ENCODE measurements around the gene RASGRF1. TPM values are rescaled to one million over a fixed set of nuclear protein-coding genes. Genes with fewer than 3 reads are reported as not detected.

Gene RASGRF1
- total RNA-seq, 4 donors from 2014 or later = 0.10 TPM; not detected in 3

GRCh38 chr15:78934655-78935023, 155.9 kb downstream of the RASGRF1 start:
- no peak for DNase-seq (ENCODE audit: low spot score in 2 of 2)
- TF ChIP-seq POLR2A (IDR thresholded peaks at IDR 0.05) (no peak), CTCF (IDR thresholded peaks at IDR 0.05) (no peak)
- WGBS, 2 donors = 66 to 67% methylated on average over 5 of the region's 5 CpGs
- intact Hi-C loops (cut with DNase I; ENCODE audit: low total_unique reads) = no loop called here
- no peak overlapping the region for H3K4me3 ChIP-seq (ENCODE audit: low read depth, poor library complexity, severe bottlenecking)

GRCh38 chr15:78933823-78934654, 156.5 kb downstream of the RASGRF1 start:
- 44 to 45% methylated on average over 20 of the region's 20 CpGs for WGBS, 2 donors
- DNase-seq (ENCODE audit: low spot score in 2 of 2) = no peak
- TF ChIP-seq POLR2A (IDR thresholded peaks at IDR 0.05) = no peak
- TF ChIP-seq CTCF (IDR thresholded peaks at IDR 0.05) = no peak
- intact Hi-C loops (cut with DNase I; ENCODE audit: low total_unique reads) = no loop called here
- H3K4me3 ChIP-seq (ENCODE audit: low read depth, poor library complexity, severe bottlenecking) = no peak overlapping the region

- DNase-seq (ENCODE audit: low spot score in 2 of 2) = no peak
- TF ChIP-seq POLR2A (IDR thresholded peaks at IDR 0.05) (no peak), CTCF (IDR thresholded peaks at IDR 0.05) (no peak)
- no peak overlapping the region for H3K4me3 ChIP-seq (ENCODE audit: low read depth, poor library complexity, severe bottlenecking)
- 74 to 82% methylated on average over 12 of the region's 12 CpGs for WGBS, 2 donors
- intact Hi-C loops (cut with DNase I; ENCODE audit: low total_unique reads) = no loop called here
These were observed 157.3 kb downstream of the RASGRF1 start for GRCh38 chr15:78933187-78933822.

- intact Hi-C loops (cut with DNase I; ENCODE audit: low total_unique reads) = no loop called here
These were observed 158.2 kb downstream of the RASGRF1 start for GRCh38 chr15:78932258-78932808.

More at GRCh38 chr15:78932258-78932808, 158.2 kb downstream of the RASGRF1 start:
- no peak for DNase-seq (ENCODE audit: low spot score in 2 of 2)
- TF ChIP-seq POLR2A (IDR thresholded peaks at IDR 0.05) (no peak), CTCF (IDR thresholded peaks at IDR 0.05) (no peak)
- 63 to 78% methylated on average over 8 to 12 of the region's 13 CpGs for WGBS, 2 donors
- H3K4me3 ChIP-seq (ENCODE audit: low read depth, poor library complexity, severe bottlenecking) = no peak overlapping the region
